ENCODE data around the gene MRPS5.
"Not testable (repeated sequence)": the region's sequence is repeated elsewhere in the genome, so short reads cannot be mapped to it uniquely, and the experiment has no call there.

Gene MRPS5

DNA sequence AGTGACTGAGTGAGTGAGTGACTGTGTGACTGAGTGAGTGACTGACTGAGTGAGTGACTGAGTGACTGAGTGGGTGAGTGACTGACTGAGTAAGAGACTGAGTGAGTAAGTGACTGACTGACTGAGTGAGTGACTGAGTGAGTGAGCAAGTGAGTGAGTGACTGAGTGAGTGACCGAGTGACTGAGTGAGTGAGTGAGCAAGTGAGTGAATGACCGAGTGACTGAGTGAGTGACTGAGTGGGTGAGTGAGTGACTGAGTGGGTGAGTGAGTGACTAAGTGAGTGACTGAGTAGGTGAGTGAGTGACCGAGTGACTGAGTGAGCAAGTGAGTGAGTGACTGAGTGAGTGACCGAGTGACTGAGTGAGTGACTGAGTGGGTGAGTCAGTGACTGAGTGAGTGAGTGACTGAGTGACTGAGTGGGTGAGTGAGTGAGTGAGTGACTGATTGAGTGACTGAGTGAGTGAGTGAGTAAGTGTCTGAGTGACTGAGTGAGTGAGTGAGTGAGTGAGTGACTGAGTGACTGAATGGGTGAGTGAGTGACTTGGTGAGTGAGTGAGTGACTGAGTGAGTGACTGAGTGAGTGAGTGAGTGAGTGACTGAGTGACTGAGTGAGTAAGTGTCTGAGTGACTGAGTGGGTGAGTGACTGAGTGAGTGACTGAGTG is 82.8 kb downstream of the MRPS5 start:
- TF ChIP-seq GABPA (IDR thresholded peaks at IDR 0.05; ENCODE audit: low read depth) (no peak), POLR2AphosphoS5 (IDR thresholded peaks at IDR 0.05; ENCODE audit: low read depth) (no peak), SPI1 (IDR thresholded peaks at IDR 0.05; ENCODE audit: borderline replicate concordance, low read depth) (no peak)
- TF ChIP-seq, protein P1, sequence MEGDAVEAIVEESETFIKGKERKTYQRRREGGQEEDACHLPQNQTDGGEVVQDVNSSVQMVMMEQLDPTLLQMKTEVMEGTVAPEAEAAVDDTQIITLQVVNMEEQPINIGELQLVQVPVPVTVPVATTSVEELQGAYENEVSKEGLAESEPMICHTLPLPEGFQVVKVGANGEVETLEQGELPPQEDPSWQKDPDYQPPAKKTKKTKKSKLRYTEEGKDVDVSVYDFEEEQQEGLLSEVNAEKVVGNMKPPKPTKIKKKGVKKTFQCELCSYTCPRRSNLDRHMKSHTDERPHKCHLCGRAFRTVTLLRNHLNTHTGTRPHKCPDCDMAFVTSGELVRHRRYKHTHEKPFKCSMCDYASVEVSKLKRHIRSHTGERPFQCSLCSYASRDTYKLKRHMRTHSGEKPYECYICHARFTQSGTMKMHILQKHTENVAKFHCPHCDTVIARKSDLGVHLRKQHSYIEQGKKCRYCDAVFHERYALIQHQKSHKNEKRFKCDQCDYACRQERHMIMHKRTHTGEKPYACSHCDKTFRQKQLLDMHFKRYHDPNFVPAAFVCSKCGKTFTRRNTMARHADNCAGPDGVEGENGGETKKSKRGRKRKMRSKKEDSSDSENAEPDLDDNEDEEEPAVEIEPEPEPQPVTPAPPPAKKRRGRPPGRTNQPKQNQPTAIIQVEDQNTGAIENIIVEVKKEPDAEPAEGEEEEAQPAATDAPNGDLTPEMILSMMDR (IDR thresholded peaks at IDR 0.05; ENCODE audit: insufficient read depth, low read length): no peak
- no peak overlapping the region for H3K27ac ChIP-seq (replicated peaks)
- H3K4me3 ChIP-seq (replicated peaks; ENCODE audit: insufficient read depth, low read length): no peak overlapping the region
- no peak for DNase-seq (ENCODE audit: low read depth in 1 of 2, low spot score in 1 of 2)
- peaks cover 8% of the 10 kb centered on the region for H3K27me3 ChIP-seq (ENCODE audit: insufficient read depth, poor library complexity, severe bottlenecking)

DNA sequence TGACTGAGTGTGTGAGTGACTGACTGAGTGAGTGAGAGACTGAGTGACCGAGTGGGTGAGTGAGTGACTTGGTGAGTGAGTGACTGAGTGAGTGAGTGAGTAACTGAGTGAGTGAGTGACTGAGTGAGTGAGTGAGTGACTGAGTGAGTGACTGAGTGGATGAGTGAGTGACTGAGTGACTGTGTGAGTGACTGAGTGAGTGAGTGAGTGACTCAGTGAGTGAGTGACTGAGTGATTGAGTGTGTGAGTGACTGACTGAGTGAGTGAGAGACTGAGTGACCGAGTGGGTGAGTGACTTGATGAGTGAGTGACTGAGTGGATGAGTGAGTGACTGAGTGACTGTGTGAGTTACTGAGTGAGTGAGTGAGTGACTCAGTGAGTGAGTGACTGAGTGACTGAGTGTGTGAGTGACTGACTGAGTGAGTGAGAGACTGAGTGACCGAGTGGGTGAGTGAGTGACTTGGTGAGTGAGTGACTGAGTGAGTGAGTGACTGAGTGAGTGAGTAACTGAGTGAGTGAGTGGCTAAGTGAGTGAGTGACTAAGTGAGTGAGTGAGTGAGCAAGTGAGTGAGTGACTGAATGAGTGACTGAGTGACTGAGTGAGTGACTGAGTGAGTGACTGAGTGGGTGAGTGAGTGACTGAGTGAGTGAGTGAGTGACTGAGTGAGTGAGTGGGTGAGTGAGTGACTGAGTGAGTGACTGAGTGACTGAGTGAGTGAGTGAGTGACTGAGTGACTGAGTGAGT is 83.6 kb downstream of the MRPS5 start:
- DNase-seq (ENCODE audit: low read depth in 1 of 2, low spot score in 1 of 2); H3K27ac ChIP-seq (replicated peaks); H3K4me3 ChIP-seq (replicated peaks; ENCODE audit: insufficient read depth, low read length); H3K27me3 ChIP-seq (ENCODE audit: insufficient read depth, poor library complexity, severe bottlenecking): not testable (repeated sequence)

DNA sequence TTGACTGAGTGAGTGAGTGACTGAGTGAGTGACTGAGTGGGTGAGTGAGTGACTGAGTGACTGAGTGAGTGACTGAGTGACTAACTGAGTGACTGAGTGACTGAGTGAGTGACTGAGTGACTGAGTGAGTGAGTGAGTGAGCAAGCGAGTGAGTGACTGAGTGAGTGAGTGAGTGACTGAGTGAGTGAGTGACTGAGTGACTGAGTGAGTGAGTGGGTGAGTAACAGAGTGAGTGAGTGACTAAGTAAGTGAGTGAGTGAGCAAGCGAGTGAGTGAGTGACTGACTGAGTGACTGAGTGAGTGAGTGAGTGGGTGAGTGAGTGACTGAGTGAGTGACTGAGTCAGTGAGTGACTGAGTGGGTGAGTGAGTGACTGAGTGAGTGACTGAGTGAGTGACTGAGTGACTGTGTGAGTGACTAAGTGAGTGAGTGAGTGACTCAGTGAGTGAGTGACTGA is 84.2 kb downstream of the MRPS5 start:
- TF ChIP-seq POLR2AphosphoS5 (IDR thresholded peaks at IDR 0.05; ENCODE audit: low read depth): no peak
- TF ChIP-seq SPI1 (IDR thresholded peaks at IDR 0.05; ENCODE audit: borderline replicate concordance, low read depth): no peak
- no peak for TF ChIP-seq GABPA (IDR thresholded peaks at IDR 0.05; ENCODE audit: low read depth)
- TF ChIP-seq, protein P1 (IDR thresholded peaks at IDR 0.05; ENCODE audit: insufficient read depth, low read length): no peak
- TF ChIP-seq, protein P2, sequence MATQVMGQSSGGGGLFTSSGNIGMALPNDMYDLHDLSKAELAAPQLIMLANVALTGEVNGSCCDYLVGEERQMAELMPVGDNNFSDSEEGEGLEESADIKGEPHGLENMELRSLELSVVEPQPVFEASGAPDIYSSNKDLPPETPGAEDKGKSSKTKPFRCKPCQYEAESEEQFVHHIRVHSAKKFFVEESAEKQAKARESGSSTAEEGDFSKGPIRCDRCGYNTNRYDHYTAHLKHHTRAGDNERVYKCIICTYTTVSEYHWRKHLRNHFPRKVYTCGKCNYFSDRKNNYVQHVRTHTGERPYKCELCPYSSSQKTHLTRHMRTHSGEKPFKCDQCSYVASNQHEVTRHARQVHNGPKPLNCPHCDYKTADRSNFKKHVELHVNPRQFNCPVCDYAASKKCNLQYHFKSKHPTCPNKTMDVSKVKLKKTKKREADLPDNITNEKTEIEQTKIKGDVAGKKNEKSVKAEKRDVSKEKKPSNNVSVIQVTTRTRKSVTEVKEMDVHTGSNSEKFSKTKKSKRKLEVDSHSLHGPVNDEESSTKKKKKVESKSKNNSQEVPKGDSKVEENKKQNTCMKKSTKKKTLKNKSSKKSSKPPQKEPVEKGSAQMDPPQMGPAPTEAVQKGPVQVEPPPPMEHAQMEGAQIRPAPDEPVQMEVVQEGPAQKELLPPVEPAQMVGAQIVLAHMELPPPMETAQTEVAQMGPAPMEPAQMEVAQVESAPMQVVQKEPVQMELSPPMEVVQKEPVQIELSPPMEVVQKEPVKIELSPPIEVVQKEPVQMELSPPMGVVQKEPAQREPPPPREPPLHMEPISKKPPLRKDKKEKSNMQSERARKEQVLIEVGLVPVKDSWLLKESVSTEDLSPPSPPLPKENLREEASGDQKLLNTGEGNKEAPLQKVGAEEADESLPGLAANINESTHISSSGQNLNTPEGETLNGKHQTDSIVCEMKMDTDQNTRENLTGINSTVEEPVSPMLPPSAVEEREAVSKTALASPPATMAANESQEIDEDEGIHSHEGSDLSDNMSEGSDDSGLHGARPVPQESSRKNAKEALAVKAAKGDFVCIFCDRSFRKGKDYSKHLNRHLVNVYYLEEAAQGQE (IDR thresholded peaks at IDR 0.05; ENCODE audit: insufficient replicate concordance, low read depth): no peak
- no peak for DNase-seq (ENCODE audit: low read depth in 1 of 2, low spot score in 1 of 2)
- peaks cover 2% of the 10 kb centered on the region for H3K27me3 ChIP-seq (ENCODE audit: insufficient read depth, poor library complexity, severe bottlenecking)
- no peak overlapping the region for H3K4me3 ChIP-seq (replicated peaks; ENCODE audit: insufficient read depth, low read length)
- H3K27ac ChIP-seq (replicated peaks): no peak overlapping the region

- Histone ChIP-seq H3K27me3 (ENCODE audit: insufficient read depth, poor library complexity, severe bottlenecking) (peaks cover 2% of the 10 kb centered on the region), H3K4me3 (replicated peaks; ENCODE audit: insufficient read depth, low read length) (no peak overlapping the region), H3K27ac (replicated peaks) (no peak overlapping the region)
- TF ChIP-seq, protein P2 (IDR thresholded peaks at IDR 0.05; ENCODE audit: insufficient replicate concordance, low read depth): no peak
- no peak for TF ChIP-seq SPI1 (IDR thresholded peaks at IDR 0.05; ENCODE audit: borderline replicate concordance, low read depth)
- TF ChIP-seq POLR2AphosphoS5 (IDR thresholded peaks at IDR 0.05; ENCODE audit: low read depth): no peak
- TF ChIP-seq, protein P1 (IDR thresholded peaks at IDR 0.05; ENCODE audit: insufficient read depth, low read length): no peak
- no peak for TF ChIP-seq GABPA (IDR thresholded peaks at IDR 0.05; ENCODE audit: low read depth)
- no peak for DNase-seq (ENCODE audit: low read depth in 1 of 2, low spot score in 1 of 2)
Measured at GRCh38 chr2:95036596-95037383, 84.8 kb downstream of the MRPS5 start.

All from HL-60 (cell line).